HG03064 (cell line): ENCODE results near the gene BORCS8.
"Not testable (repeated sequence)": the region's sequence is repeated elsewhere in the genome, so short reads cannot be mapped to it uniquely, and the experiment has no call there.

Source experiments
- ATAC-seq: cut with Tn5 transposase; IDR thresholded peaks from one replicate; pipeline ENCODE4 v1.9.1; 2021; ENCODE audit warnings: low read depth; ENCODE audit not compliant: unreplicated experiment

Gene BORCS8

GRCh38 chr19:19185853-19186740 lies 5.9 kb downstream of the BORCS8 start:
- no peak for ATAC-seq

- no peak for ATAC-seq
Measured at GRCh38 chr19:19181488-19181998, 10.4 kb downstream of the BORCS8 start.

- no peak for ATAC-seq
Measured at GRCh38 chr19:19179548-19180441, 12.2 kb downstream of the BORCS8 start.

GRCh38 chr19:19176950-19177349 lies 15.0 kb downstream of the BORCS8 start:
- no peak for ATAC-seq

GRCh38 chr19:19173243-19173642 lies 18.7 kb downstream of the BORCS8 start:
- not testable (repeated sequence) for ATAC-seq

GRCh38 chr19:19171821-19172532 lies 20.0 kb downstream of the BORCS8 start:
- no peak for ATAC-seq

- no peak for ATAC-seq
Measured at GRCh38 chr19:19170873-19171672, 20.9 kb downstream of the BORCS8 start.

GRCh38 chr19:19170053-19170872 lies 21.7 kb downstream of the BORCS8 start, which contains the start of gene MEF2B:
Gene MEF2B (minus strand): TSS chr19:19170263. CDS start chr19:19150735, 19,528 bp downstream.
- peak; percentile 83 for ATAC-seq

GRCh38 chr19:19169236-19170052 lies 22.5 kb downstream of the BORCS8 start:
- no peak for ATAC-seq

- ATAC-seq = no peak
Measured at GRCh38 chr19:19167612-19168011, 24.3 kb downstream of the BORCS8 start.

- no peak for ATAC-seq
Measured at GRCh38 chr19:19165396-19165795, 26.6 kb downstream of the BORCS8 start.

- no peak for ATAC-seq
Measured at GRCh38 chr19:19162495-19162894, 29.5 kb downstream of the BORCS8 start.

- ATAC-seq = no peak
Measured at GRCh38 chr19:19160461-19161035, 31.4 kb downstream of the BORCS8 start.

GRCh38 chr19:19159534-19159933 lies 32.4 kb downstream of the BORCS8 start:
- ATAC-seq = no peak

- ATAC-seq = no peak
Measured at GRCh38 chr19:19157808-19158207, 34.1 kb downstream of the BORCS8 start.

GRCh38 chr19:19155495-19156219 lies 36.3 kb downstream of the BORCS8 start:
- no peak for ATAC-seq
